ENCODE measurements around the gene ACYP1.

Gene ACYP1

GRCh38 chr14:75030147-75030546 lies 33.7 kb downstream of the ACYP1 start:
- no peaks in the 10 kb centered on the region for H3K27me3 Mint-ChIP-seq
- no peak overlapping the region for H3K4me3 Mint-ChIP-seq
- H3K27ac Mint-ChIP-seq: no peak overlapping the region
- H3K9me3 Mint-ChIP-seq: no peaks in the 10 kb centered on the region
- H3K4me1 Mint-ChIP-seq: no peaks in the 10 kb centered on the region
- H3K36me3 Mint-ChIP-seq: peaks cover 16% of the 10 kb centered on the region

- Mint-ChIP-seq H3K27me3 (no peaks in the 10 kb centered on the region), H3K9me3 (no peaks in the 10 kb centered on the region), H3K4me3 (no peak overlapping the region), H3K27ac (no peak overlapping the region), H3K4me1 (no peaks in the 10 kb centered on the region), H3K36me3 (peaks cover 13% of the 10 kb centered on the region)
Measured at GRCh38 chr14:75025876-75026275, 37.9 kb downstream of the ACYP1 start.

- Mint-ChIP-seq H3K9me3 (no peaks in the 10 kb centered on the region), H3K36me3 (peaks cover 8% of the 10 kb centered on the region), H3K4me3 (no peak overlapping the region), H3K27ac (no peak overlapping the region), H3K27me3 (no peaks in the 10 kb centered on the region), H3K4me1 (no peaks in the 10 kb centered on the region)
Measured at GRCh38 chr14:75025082-75025481, 38.7 kb downstream of the ACYP1 start.

GRCh38 chr14:75023108-75023507 lies 40.7 kb downstream of the ACYP1 start:
- Mint-ChIP-seq H3K4me3 (no peak overlapping the region), H3K9me3 (no peaks in the 10 kb centered on the region), H3K27ac (no peak overlapping the region), H3K27me3 (no peaks in the 10 kb centered on the region), H3K4me1 (no peaks in the 10 kb centered on the region), H3K36me3 (peaks cover 12% of the 10 kb centered on the region)

- H3K27me3 Mint-ChIP-seq: no peaks in the 10 kb centered on the region
- H3K36me3 Mint-ChIP-seq: peaks cover 10% of the 10 kb centered on the region
- H3K9me3 Mint-ChIP-seq: no peaks in the 10 kb centered on the region
- H3K4me1 Mint-ChIP-seq: no peaks in the 10 kb centered on the region
- H3K4me3 Mint-ChIP-seq: no peak overlapping the region
- no peak overlapping the region for H3K27ac Mint-ChIP-seq
Measured at GRCh38 chr14:75022655-75023054, 41.2 kb downstream of the ACYP1 start.

GRCh38 chr14:75018694-75019093 lies 45.1 kb downstream of the ACYP1 start:
- Mint-ChIP-seq H3K4me1 (no peaks in the 10 kb centered on the region), H3K27me3 (no peaks in the 10 kb centered on the region), H3K27ac (no peak overlapping the region), H3K36me3 (peaks cover 10% of the 10 kb centered on the region), H3K4me3 (no peak overlapping the region), H3K9me3 (no peaks in the 10 kb centered on the region)

- Mint-ChIP-seq H3K4me3 (no peak overlapping the region), H3K36me3 (peaks cover 5% of the 10 kb centered on the region), H3K27me3 (no peaks in the 10 kb centered on the region), H3K9me3 (no peaks in the 10 kb centered on the region), H3K4me1 (peaks cover 3% of the 10 kb centered on the region), H3K27ac (no peak overlapping the region)
Measured at GRCh38 chr14:75016815-75017214, 47.0 kb downstream of the ACYP1 start.

- no peaks in the 10 kb centered on the region for H3K27me3 Mint-ChIP-seq
- peaks cover 5% of the 10 kb centered on the region for H3K36me3 Mint-ChIP-seq
- H3K27ac Mint-ChIP-seq: no peak overlapping the region
- no peaks in the 10 kb centered on the region for H3K9me3 Mint-ChIP-seq
- H3K4me1 Mint-ChIP-seq: peaks cover 10% of the 10 kb centered on the region
- no peak overlapping the region for H3K4me3 Mint-ChIP-seq
Measured at GRCh38 chr14:75015496-75015895, 48.3 kb downstream of the ACYP1 start.

- Mint-ChIP-seq H3K9me3 (no peaks in the 10 kb centered on the region), H3K36me3 (peaks cover 3% of the 10 kb centered on the region), H3K4me1 (peaks cover 13% of the 10 kb centered on the region), H3K27me3 (no peaks in the 10 kb centered on the region), H3K4me3 (no peak overlapping the region), H3K27ac (peak overlapping the region; percentile 52)
Measured at GRCh38 chr14:75013290-75013689, 50.5 kb downstream of the ACYP1 start.

- H3K4me1 Mint-ChIP-seq: peaks cover 28% of the 10 kb centered on the region
- peak overlapping the region; percentile 70 for H3K27ac Mint-ChIP-seq
- peaks cover 9% of the 10 kb centered on the region for H3K36me3 Mint-ChIP-seq
- H3K9me3 Mint-ChIP-seq: no peaks in the 10 kb centered on the region
- no peak overlapping the region for H3K4me3 Mint-ChIP-seq
- H3K27me3 Mint-ChIP-seq: no peaks in the 10 kb centered on the region
Measured at GRCh38 chr14:75011356-75011994, 52.3 kb downstream of the ACYP1 start.

- Mint-ChIP-seq H3K4me3 (no peak overlapping the region), H3K36me3 (peaks cover 11% of the 10 kb centered on the region), H3K27ac (no peak overlapping the region)
Measured at GRCh38 chr14:75010472-75011093, 53.2 kb downstream of the ACYP1 start.

GRCh38 chr14:75009176-75009575 lies 54.6 kb downstream of the ACYP1 start:
- Mint-ChIP-seq H3K27ac (no peak overlapping the region), H3K36me3 (peaks cover 14% of the 10 kb centered on the region), H3K27me3 (no peaks in the 10 kb centered on the region), H3K4me3 (no peak overlapping the region), H3K9me3 (no peaks in the 10 kb centered on the region), H3K4me1 (peaks cover 48% of the 10 kb centered on the region)

More at GRCh38 chr14:75010472-75011093, 53.2 kb downstream of the ACYP1 start:
- Mint-ChIP-seq H3K4me1 (peaks cover 34% of the 10 kb centered on the region), H3K9me3 (no peaks in the 10 kb centered on the region), H3K27me3 (no peaks in the 10 kb centered on the region)

- Mint-ChIP-seq H3K4me1 (peaks cover 53% of the 10 kb centered on the region), H3K27ac (peak overlapping the region; percentile 35), H3K4me3 (peak overlapping the region; percentile 55), H3K27me3 (no peaks in the 10 kb centered on the region), H3K36me3 (peaks cover 20% of the 10 kb centered on the region), H3K9me3 (no peaks in the 10 kb centered on the region)
Measured at GRCh38 chr14:75005357-75005756, 58.5 kb downstream of the ACYP1 start.

- Mint-ChIP-seq H3K9me3 (no peaks in the 10 kb centered on the region), H3K27ac (peak overlapping the region; percentile 82), H3K4me3 (peak overlapping the region; percentile 97), H3K4me1 (peaks cover 52% of the 10 kb centered on the region), H3K27me3 (no peaks in the 10 kb centered on the region), H3K36me3 (peaks cover 18% of the 10 kb centered on the region)
Measured at GRCh38 chr14:75003250-75004027, 60.4 kb downstream of the ACYP1 start.

Data from activated naive CD4-positive, alpha-beta T cell treated with anti-CD3 and anti-CD28 coated beads, Interleukin-2, amount 50 U/mL, for 24 hours (primary cell).